K562 (cell line): Measurements from ENCODE around the gene RASSF1. TPM values are rescaled to one million over a fixed set of nuclear protein-coding genes. Genes with fewer than 3 reads are reported as not detected.

Source experiments
- BRD4 ChIP-seq: fragments of 200-600 bp; sonication (generic); IDR thresholded peaks from 2 replicates; pipeline ENCODE4 v1.6.1; 2017; ENCODE audit warnings: inconsistent platforms
- DACH1 ChIP-seq: fragments of 450-650 bp; IDR thresholded peaks from 2 replicates; pipeline ENCODE4 v1.6.1; 2018; ENCODE audit not compliant: partially characterized antibody
- FOSL1 ChIP-seq: fragments of 200-800 bp; sonication (Bioruptor generic); conservative IDR thresholded peaks from 2 replicates; pipeline ENCODE4 v1.6.1; 2016; ENCODE audit warnings: missing genetic modification characterization, missing compliant biosample characterization
- HMBOX1 ChIP-seq: sonication (generic); IDR thresholded peaks from 2 replicates; pipeline ENCODE4 v1.6.1; 2016
- KLF1 ChIP-seq: fragments of 450-650 bp; IDR thresholded peaks from 2 replicates; pipeline ENCODE4 v1.6.1; 2016; ENCODE audit warnings: missing genetic modification characterization, missing compliant biosample characterization
- MEF2D ChIP-seq: conservative IDR thresholded peaks from 2 replicates; pipeline ENCODE4 v1.6.1; 2016; ENCODE audit warnings: low read depth, missing genetic modification characterization, missing compliant biosample characterization
- PURB ChIP-seq: sonication (generic); formaldehyde crosslinking; IDR thresholded peaks from 2 replicates; pipeline ENCODE4 v1.9.0; 2021; ENCODE audit warnings: low read depth, mild to moderate bottlenecking, missing genetic modification reagents
- RBM15 ChIP-seq: fragments of 200-400 bp; formaldehyde crosslinking; IDR thresholded peaks from 2 replicates; pipeline ENCODE4 v1.6.1; 2018; ENCODE audit warnings: mild to moderate bottlenecking, low read length, moderate library complexity; ENCODE audit not compliant: insufficient read depth
- RREB1 ChIP-seq: fragments of 250-450 bp; sonication (Bioruptor Pico); IDR thresholded peaks from 2 replicates; pipeline ENCODE4 v1.4.0; 2020
- SMAD4 ChIP-seq: fragments of 250-450 bp; sonication (Bioruptor Pico); conservative IDR thresholded peaks from 2 replicates; pipeline ENCODE4 v1.8.0; 2021; ENCODE audit warnings: inconsistent platforms, mild to moderate bottlenecking, moderate library complexity
- SRF ChIP-seq, 2 experiments: fragments of 250-450, 450-650 bp in 1 of 2; sonication (Bioruptor Pico) in 1 of 2; sonication (generic) in 1 of 2; formaldehyde crosslinking; IDR thresholded peaks; 2 replicates each; pipeline versions ENCODE4 v1.5.0 to v1.5.1; 2020 to 2022; ENCODE audit warnings: mild to moderate bottlenecking in 1 of 2, missing genetic modification reagents in 1 of 2
- THAP7 ChIP-seq: fragments of 250-450 bp; sonication (Bioruptor Pico); IDR thresholded peaks from 2 replicates; pipeline ENCODE4 v1.5.0; 2021
- USF1 ChIP-seq: sonication (generic); formaldehyde crosslinking; IDR thresholded peaks from 2 replicates; pipeline ENCODE4 v1.9.0; 2022; ENCODE audit warnings: mild to moderate bottlenecking, missing genetic modification reagents
- ZBTB43 ChIP-seq: sonication (generic); formaldehyde crosslinking; IDR thresholded peaks from 2 replicates; pipeline ENCODE4 v1.8.0; 2023; ENCODE audit warnings: mild to moderate bottlenecking, missing genetic modification reagents
- ZNF436 ChIP-seq: fragments of 250-450, 450-650 bp; sonication (Bioruptor Pico); formaldehyde crosslinking; IDR thresholded peaks from 2 replicates; pipeline ENCODE4 v1.7.0; 2020; ENCODE audit warnings: mild to moderate bottlenecking
- ZNF449 ChIP-seq: fragments of 250-450 bp; sonication (Bioruptor Pico); IDR thresholded peaks from 2 replicates; pipeline ENCODE4 v1.8.0; 2022; ENCODE audit warnings: moderate library complexity, mild to moderate bottlenecking, inconsistent platforms
- polyA plus RNA-seq, 8 experiments: library from polyadenylated mRNA; depleted of rRNA in 4 of 8; stranded (reverse) in 5 of 8; unstranded in 3 of 8; fragments of >200 nt; fragmentation: Nextera tagmentation in 2 of 8; fragmentation: Illumina TruSeq in 1 of 8; extraction: Ambion mirVana in 2 of 8; extraction: Trizol in 1 of 8; gene quantifications; 2 replicates each; pipeline versions ENCODE4 v1.2.1 to v1.2.3, GENCODE V29; 2011 to 2014; ENCODE audit warnings: inconsistent platforms in 1 of 8, missing spikeins in 1 of 8
- total RNA-seq, 7 experiments: library from RNA; depleted of rRNA in 6 of 7; stranded (reverse); fragments of >200 nt in 6 of 7; fragmentation: Illumina TruSeq in 2 of 7; extraction: Trizol in 2 of 7; gene quantifications; 2 replicates each; pipeline versions ENCODE4 v1.2.1 to v1.2.3, GENCODE V29; 2011 to 2021; ENCODE audit warnings: low replicate concordance in 1 of 7

Gene RASSF1
- total and polyA plus RNA-seq, 9 of the 15 experiments (the other 6 are each of a cell fraction or from before 2014, with no cell fraction given): 3.6 to 57.1 (median 24.6) TPM

- TF ChIP-seq RREB1 (CRISPR knock-in tag): no peak
- TF ChIP-seq ZNF449 (CRISPR knock-in tag): no peak
- TF ChIP-seq MEF2D (tag): no peak
- no peak; the same call in 1 of the 2 replicates for TF ChIP-seq SMAD4 (CRISPR knock-in tag)
- no peak for TF ChIP-seq RBM15
- no peak for TF ChIP-seq ZNF436
- no peak for TF ChIP-seq KLF1
- no peak for TF ChIP-seq PURB (CRISPR knock-in tag)
- no peak for TF ChIP-seq BRD4
- TF ChIP-seq FOSL1 (tag): no peak
- TF ChIP-seq THAP7: no peak
- peak; percentile 58 for TF ChIP-seq USF1 (CRISPR knock-in tag)
- TF ChIP-seq ZBTB43 (CRISPR knock-in tag): no peak
- no peak for TF ChIP-seq HMBOX1
- no peak for TF ChIP-seq SRF (CRISPR knock-in tag; IDR thresholded peaks at IDR 0.05)
- TF ChIP-seq DACH1: no peak
Observed at GRCh38 chr3:50340448-50341329, at the start of gene RASSF1 (continued).
